NOMO-1 (cell line): ENCODE measurements around the gene CORO7.

ENCODE experiments used
- DNase-seq, 2 experiments: peaks; one replicate each; lab custom pipeline; 2025; ENCODE audit not compliant: unreplicated experiment in 2 of 2; lab: John Stamatoyannopoulos, UW

The CORO7 gene

GRCh38 chr16:4373356-4373908, 43.0 kb downstream of the CORO7 start:
- DNase-seq: no peak

DNA sequence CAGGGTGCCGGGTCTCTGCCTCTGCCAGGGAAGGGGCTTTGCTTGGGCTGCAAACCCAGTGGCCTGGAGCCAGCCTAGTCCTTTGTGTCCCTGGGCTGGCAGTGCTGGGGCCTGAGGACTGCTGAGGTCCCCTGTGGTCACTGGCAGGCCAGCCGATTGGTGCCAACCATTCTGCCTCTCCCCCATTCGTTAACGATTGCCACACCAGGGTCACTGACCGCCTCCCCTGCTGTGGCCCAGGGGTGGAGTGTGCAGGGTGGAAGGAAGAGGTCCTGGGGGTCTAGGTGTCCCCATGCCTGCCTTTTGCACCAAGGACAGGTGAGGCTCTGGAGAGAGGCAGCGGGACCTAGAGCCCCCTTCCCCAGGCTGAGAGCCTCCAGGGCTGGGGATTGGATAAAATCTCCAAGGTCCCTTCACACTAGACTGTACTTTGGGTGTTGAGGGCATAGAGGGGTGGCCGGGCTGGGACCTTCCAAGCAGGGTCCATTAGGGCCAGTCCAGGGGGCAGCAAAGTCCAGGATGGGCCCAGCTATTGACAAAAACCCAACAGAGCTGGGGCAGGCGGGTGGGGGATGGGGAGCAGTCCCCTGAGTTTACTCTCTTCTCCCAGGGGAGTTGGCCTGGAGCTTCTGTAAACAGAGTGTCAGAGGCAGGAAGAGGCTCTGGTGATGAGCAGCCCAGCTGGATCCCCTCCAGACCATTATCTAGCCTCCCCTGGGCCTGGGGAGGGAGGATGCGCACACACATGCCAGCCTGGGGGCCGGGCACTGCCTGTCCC, 43.6 kb downstream of the CORO7 start:
- no peak for DNase-seq

- no peak for DNase-seq
These were observed 44.3 kb downstream of the CORO7 start for GRCh38 chr16:4372001-4372577.

- DNase-seq: no peak
These were observed 44.9 kb downstream of the CORO7 start, which contains the start of gene VASN for GRCh38 chr16:4371357-4372000. VASN (plus strand) TSS chr16:4371848; CDS start chr16:4380878, 9,030 bp downstream.

GRCh38 chr16:4370570-4371356, 45.6 kb downstream of the CORO7 start:
- DNase-seq: no peak

- no peak for DNase-seq
These were observed 46.2 kb downstream of the CORO7 start for GRCh38 chr16:4370151-4370550.

GRCh38 chr16:4369007-4369733, 47.2 kb downstream of the CORO7 start:
- no peak for DNase-seq

- DNase-seq: no peak
These were observed 49.0 kb downstream of the CORO7 start for GRCh38 chr16:4367393-4367856.

DNA sequence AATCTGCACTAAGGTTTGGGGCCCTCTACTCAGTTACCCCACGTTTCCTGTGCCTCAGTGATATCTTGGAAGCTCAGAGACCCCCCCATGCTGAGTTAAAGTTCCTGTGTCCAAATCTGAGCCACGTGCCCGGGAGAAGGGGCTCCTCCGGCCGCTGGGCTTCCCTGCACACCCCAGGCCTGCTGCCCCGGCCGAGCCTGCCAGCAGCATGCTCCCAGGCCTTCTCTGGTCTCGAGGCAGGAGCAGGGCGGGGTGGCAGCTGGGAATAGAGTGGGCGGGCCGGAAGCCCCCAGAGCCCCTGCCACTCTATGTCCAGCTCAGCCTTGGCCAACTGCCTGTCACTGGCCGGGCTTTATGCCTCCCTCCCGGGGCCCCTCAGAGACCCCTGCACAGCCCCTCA, 50.4 kb downstream of the CORO7 start:
- DNase-seq: no peak

DNA sequence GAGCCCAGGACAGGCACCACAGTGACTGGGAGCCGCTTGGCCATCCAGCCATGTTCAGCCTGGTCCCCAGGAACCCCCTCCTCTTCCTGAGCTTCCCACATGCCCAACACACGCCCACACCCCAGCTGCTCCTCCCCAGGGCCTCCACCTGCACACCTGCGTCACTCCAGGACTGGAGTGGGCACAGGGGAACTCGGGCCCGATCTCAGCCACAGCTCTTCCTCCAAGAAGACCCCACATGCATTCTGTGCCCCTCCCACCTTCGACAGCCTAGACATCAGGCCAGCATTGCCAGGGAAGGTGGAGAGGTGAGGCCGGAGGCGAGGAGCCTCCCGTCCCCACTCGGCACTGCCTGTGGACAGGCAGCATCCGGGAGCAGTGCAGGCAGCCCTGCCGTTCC, 50.8 kb downstream of the CORO7 start:
- no peak for DNase-seq

DNA sequence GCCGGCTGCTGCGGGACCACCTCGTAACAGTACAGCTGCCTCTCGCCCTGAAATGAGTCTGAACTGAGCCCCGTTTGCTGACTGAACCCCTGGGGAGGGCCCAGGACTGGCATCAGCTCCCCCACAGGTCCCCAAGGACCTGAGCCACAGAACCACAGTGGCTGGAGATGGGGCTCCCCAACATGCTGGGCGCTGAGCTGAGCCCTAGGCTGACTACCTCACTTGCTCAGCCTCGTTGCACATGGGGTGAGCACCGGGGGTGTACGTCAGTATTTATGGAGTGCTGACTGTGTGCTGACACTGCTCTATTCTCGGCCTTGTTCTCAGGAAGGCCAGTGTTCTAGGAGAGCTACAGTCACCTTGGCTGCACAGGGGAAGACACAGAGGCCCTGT, 51.4 kb downstream of the CORO7 start:
- no peak for DNase-seq

- DNase-seq: no peak
These were observed 52.0 kb downstream of the CORO7 start for GRCh38 chr16:4364196-4365013.

- DNase-seq: no peak
These were observed 53.8 kb downstream of the CORO7 start for GRCh38 chr16:4362476-4363135.

DNA sequence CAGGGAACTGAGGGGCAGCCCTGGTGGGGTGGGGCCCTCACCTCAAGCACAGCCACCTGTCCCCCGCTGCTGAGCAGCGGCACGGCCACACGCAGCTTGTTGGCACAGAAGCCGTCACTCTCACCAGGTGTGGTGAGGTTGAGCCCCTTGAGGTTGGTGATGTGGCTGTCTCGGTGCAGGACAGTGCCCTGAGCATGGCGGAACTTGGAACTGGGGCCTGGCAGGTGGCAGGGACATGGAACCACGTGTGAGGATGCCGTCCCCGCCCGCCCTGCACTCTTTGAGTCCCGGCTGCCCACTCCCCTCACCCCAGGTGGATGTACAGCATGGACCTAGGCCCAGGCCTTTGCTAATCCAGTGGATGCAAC, 54.5 kb downstream of the CORO7 start:
- no peak for DNase-seq

GRCh38 chr16:4361033-4361943, 55.1 kb downstream of the CORO7 start:
- no peak for DNase-seq

- DNase-seq: no peak
These were observed 55.8 kb downstream of the CORO7 start for GRCh38 chr16:4360538-4361021.

DNA sequence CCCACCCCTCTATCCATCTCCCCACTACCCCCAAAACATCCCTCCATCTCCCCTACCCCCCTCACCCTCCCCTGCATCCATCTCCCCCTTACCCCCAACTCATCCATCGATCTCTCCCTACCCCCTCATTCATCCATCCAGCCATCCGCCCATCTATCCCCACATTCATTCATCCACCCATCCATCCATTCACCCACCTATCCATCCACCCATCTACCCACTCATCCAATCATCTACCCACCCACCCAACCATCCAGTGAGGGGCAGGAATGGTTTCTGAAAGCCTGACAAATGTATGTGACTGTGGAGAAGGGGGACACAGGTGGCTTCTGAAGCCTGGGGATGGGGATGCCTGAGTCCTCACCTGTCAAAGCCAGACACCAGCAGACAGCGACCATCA, 56.5 kb downstream of the CORO7 start:
- no peak for DNase-seq
